Measurements from ENCODE around the gene TMEM31. TPM values are rescaled to one million over a fixed set of nuclear protein-coding genes. Genes with fewer than 3 reads are reported as not detected.

The TMEM31 gene
- total and polyA plus RNA-seq, 2 experiments from 2014 or later, result 0.26 TPM; not detected in 1

- TF ChIP-seq EZH2phosphoT487 (IDR thresholded peaks at IDR 0.05; ENCODE audit: insufficient read depth, low read depth), result no peak
- TF ChIP-seq EZH2 (IDR thresholded peaks at IDR 0.05; ENCODE audit: insufficient read depth, poor library complexity, severe bottlenecking), result no peak
- H3F3A ChIP-seq (ENCODE audit: insufficient read depth), result peaks cover 18% of the 10 kb centered on the region
- peak overlapping the region; percentile 40 for H3K4me2 ChIP-seq (ENCODE audit: unreplicated experiment)
- no peak overlapping the region for H3K4me3 ChIP-seq
- DNase-seq, result peak; percentile 5
- no peak overlapping the region for H2AFZ ChIP-seq
- no peaks in the 10 kb centered on the region for H3K27me3 ChIP-seq (replicated peaks; ENCODE audit: insufficient read depth)
- no peaks in the 10 kb centered on the region for H3K9me2 ChIP-seq (ENCODE audit: insufficient read depth)
- no peaks in the 10 kb centered on the region for H4K20me1 ChIP-seq (ENCODE audit: insufficient read depth)
- no peaks in the 10 kb centered on the region for H3K79me2 ChIP-seq (ENCODE audit: insufficient read depth)
- no peaks in the 10 kb centered on the region for H3K9me3 ChIP-seq (ENCODE audit: low read depth)
- peak overlapping the region; percentile 77 for H3K9ac ChIP-seq
- in situ Hi-C loops (cut with MboI), result no loop called here
- no peaks in the 10 kb centered on the region for H3K36me3 ChIP-seq (ENCODE audit: low read depth)
- H3K27ac ChIP-seq, result peak overlapping the region; percentile 97
- WGBS, 2 experiments (ENCODE audit: low coverage in 1 of 2, low lambda C conversion rate in 2 of 2, missing lambda C conversion rate in 2 of 2), result 77 to 96% methylated on average over 3 of the region's 3 CpGs
- H3K4me1 ChIP-seq (ENCODE audit: insufficient read depth), result peaks cover 44% of the 10 kb centered on the region
Observed at GRCh38 chrX:103730147-103730795, 19.6 kb downstream of the TMEM31 start.

- H3K27ac ChIP-seq, result peak overlapping the region; percentile 97
Observed at GRCh38 chrX:103730796-103731493, 20.2 kb downstream of the TMEM31 start.

DNA sequence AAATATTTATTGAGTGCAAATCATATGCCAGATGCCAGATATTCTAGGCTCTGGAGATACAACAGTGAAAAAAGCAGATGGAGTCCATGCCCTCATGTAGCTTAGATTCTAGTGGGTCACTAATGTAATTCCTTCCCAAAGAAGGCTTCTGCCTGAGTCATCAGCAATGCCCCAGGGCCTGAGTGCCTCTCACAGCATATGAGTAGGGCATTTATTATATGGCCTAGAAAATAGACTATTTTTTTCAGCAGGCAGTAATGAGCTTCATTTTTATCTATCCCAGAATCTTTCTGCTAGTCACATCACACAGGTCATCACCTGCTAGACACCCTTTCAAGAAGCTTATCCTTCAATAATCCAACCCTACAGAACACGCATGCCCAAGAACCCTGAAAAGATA, 22.3 kb downstream of the TMEM31 start:
- DNase-seq, result peak; percentile 43
- Histone ChIP-seq H3K4me2 (ENCODE audit: unreplicated experiment) (no peak overlapping the region), H3K4me1 (ENCODE audit: insufficient read depth) (peaks cover 44% of the 10 kb centered on the region), H3K36me3 (ENCODE audit: low read depth) (no peaks in the 10 kb centered on the region), H3K9ac (no peak overlapping the region), H3K9me2 (ENCODE audit: insufficient read depth) (no peaks in the 10 kb centered on the region), H2AFZ (no peak overlapping the region), H3F3A (ENCODE audit: insufficient read depth) (peaks cover 18% of the 10 kb centered on the region), H3K9me3 (ENCODE audit: low read depth) (no peaks in the 10 kb centered on the region), H4K20me1 (ENCODE audit: insufficient read depth) (no peaks in the 10 kb centered on the region), H3K27ac (peak overlapping the region; percentile 97), H3K79me2 (ENCODE audit: insufficient read depth) (no peaks in the 10 kb centered on the region), H3K4me3 (no peak overlapping the region), H3K27me3 (replicated peaks; ENCODE audit: insufficient read depth) (no peaks in the 10 kb centered on the region)
- TF ChIP-seq EZH2 (IDR thresholded peaks at IDR 0.05; ENCODE audit: insufficient read depth, poor library complexity, severe bottlenecking), result no peak
- TF ChIP-seq EZH2phosphoT487 (IDR thresholded peaks at IDR 0.05; ENCODE audit: insufficient read depth, low read depth), result no peak
- 100% methylated on average over 1 of the region's 1 CpG for WGBS, 2 experiments (ENCODE audit: low coverage in 1 of 2, low lambda C conversion rate in 2 of 2, missing lambda C conversion rate in 2 of 2)
- in situ Hi-C loops (cut with MboI), result no loop called here

More at GRCh38 chrX:103730796-103731493, 20.2 kb downstream of the TMEM31 start:
- WGBS, 2 experiments (ENCODE audit: low coverage in 1 of 2, low lambda C conversion rate in 2 of 2, missing lambda C conversion rate in 2 of 2), result 2% methylated on average over 8 of the region's 8 CpGs
- Histone ChIP-seq H3K9me2 (ENCODE audit: insufficient read depth) (no peaks in the 10 kb centered on the region), H4K20me1 (ENCODE audit: insufficient read depth) (no peaks in the 10 kb centered on the region), H3K36me3 (ENCODE audit: low read depth) (no peaks in the 10 kb centered on the region), H3K4me1 (ENCODE audit: insufficient read depth) (peaks cover 44% of the 10 kb centered on the region), H3F3A (ENCODE audit: insufficient read depth) (peaks cover 18% of the 10 kb centered on the region), H2AFZ (peak overlapping the region; percentile 57), H3K9ac (peak overlapping the region; percentile 77), H3K79me2 (ENCODE audit: insufficient read depth) (no peaks in the 10 kb centered on the region), H3K27me3 (replicated peaks; ENCODE audit: insufficient read depth) (no peaks in the 10 kb centered on the region), H3K9me3 (ENCODE audit: low read depth) (no peaks in the 10 kb centered on the region), H3K4me2 (ENCODE audit: unreplicated experiment) (peak overlapping the region; percentile 57), H3K4me3 (peak overlapping the region; percentile 40)
- TF ChIP-seq EZH2 (IDR thresholded peaks at IDR 0.05; ENCODE audit: insufficient read depth, poor library complexity, severe bottlenecking), result no peak
- no peak for TF ChIP-seq EZH2phosphoT487 (IDR thresholded peaks at IDR 0.05; ENCODE audit: insufficient read depth, low read depth)
- peak; percentile 88 for DNase-seq
- in situ Hi-C loops (cut with MboI), result no loop called here

- H3F3A ChIP-seq (ENCODE audit: insufficient read depth), result peaks cover 18% of the 10 kb centered on the region
- in situ Hi-C loops (cut with MboI), result no loop called here
- H3K27ac ChIP-seq, result peak overlapping the region; percentile 39
- no peaks in the 10 kb centered on the region for H3K9me3 ChIP-seq (ENCODE audit: low read depth)
- no peak overlapping the region for H3K4me2 ChIP-seq (ENCODE audit: unreplicated experiment)
- H3K9ac ChIP-seq, result peak overlapping the region; percentile 42
- H3K4me3 ChIP-seq, result no peak overlapping the region
- H3K27me3 ChIP-seq (replicated peaks; ENCODE audit: insufficient read depth), result no peaks in the 10 kb centered on the region
- no peaks in the 10 kb centered on the region for H4K20me1 ChIP-seq (ENCODE audit: insufficient read depth)
- no peaks in the 10 kb centered on the region for H3K9me2 ChIP-seq (ENCODE audit: insufficient read depth)
- no peaks in the 10 kb centered on the region for H3K36me3 ChIP-seq (ENCODE audit: low read depth)
- peak; percentile 41 for DNase-seq
- no peaks in the 10 kb centered on the region for H3K79me2 ChIP-seq (ENCODE audit: insufficient read depth)
- H3K4me1 ChIP-seq (ENCODE audit: insufficient read depth), result peaks cover 44% of the 10 kb centered on the region
- peak overlapping the region; percentile 14; the same call in 1 of the 2 replicates for H2AFZ ChIP-seq
- 38 to 40% methylated on average over 4 of the region's 4 CpGs for WGBS, 2 experiments (ENCODE audit: low coverage in 1 of 2, low lambda C conversion rate in 2 of 2, missing lambda C conversion rate in 2 of 2)
- TF ChIP-seq EZH2 (IDR thresholded peaks at IDR 0.05; ENCODE audit: insufficient read depth, poor library complexity, severe bottlenecking), result no peak
- TF ChIP-seq EZH2phosphoT487 (IDR thresholded peaks at IDR 0.05; ENCODE audit: insufficient read depth, low read depth), result no peak
Observed at GRCh38 chrX:103734125-103734760, 23.5 kb downstream of the TMEM31 start.

Measured in GM23248 (cell line).